Measurements from ENCODE around the gene DDX60.

GRCh38 chr4:168259096-168259495 is 59.5 kb downstream of the DDX60 start:
- TF ChIP-seq CTCF (tag by site-specific recombination; IDR thresholded peaks at IDR 0.05): no peak
- TF ChIP-seq ZNF146 (tag by site-specific recombination; IDR thresholded peaks at IDR 0.05): no peak
- no peak for TF ChIP-seq PRDM4 (tag by site-specific recombination; IDR thresholded peaks at IDR 0.05)
- no peak for TF ChIP-seq ZBTB11 (tag by site-specific recombination; conservative IDR thresholded peaks at IDR 0.05; ENCODE audit: low read depth)
- no peak for TF ChIP-seq ZNF311 (tag by site-specific recombination; IDR thresholded peaks at IDR 0.05; ENCODE audit: borderline replicate concordance)
- no peak for TF ChIP-seq SP7 (tag by site-specific recombination; IDR thresholded peaks at IDR 0.05)
- no peak for TF ChIP-seq ZNF626 (tag by site-specific recombination; IDR thresholded peaks at IDR 0.05)
- no peak for TF ChIP-seq ZNF341 (tag by site-specific recombination; IDR thresholded peaks at IDR 0.05; ENCODE audit: low read depth)
- TF ChIP-seq ZNF629 (tag by site-specific recombination; IDR thresholded peaks at IDR 0.05): no peak
- TF ChIP-seq ZNF488 (tag by site-specific recombination; IDR thresholded peaks at IDR 0.05): no peak
- no peak for TF ChIP-seq REST (tag by site-specific recombination; IDR thresholded peaks at IDR 0.05)
- TF ChIP-seq ZNF24 (tag by site-specific recombination; IDR thresholded peaks at IDR 0.05): no peak
- TF ChIP-seq ZFP41 (tag by site-specific recombination; IDR thresholded peaks at IDR 0.05; ENCODE audit: borderline replicate concordance): no peak
